Body of pancreas (tissue), 4 donors: Measurements from ENCODE around the gene MACO1.
"Not testable (repeated sequence)": the region's sequence is repeated elsewhere in the genome, so short reads cannot be mapped to it uniquely, and the experiment has no call there.

Source experiments
- POLR2A ChIP-seq, 3 donors: fragments of 450-650 bp; IDR thresholded peaks; one replicate each; pipeline ENCODE4 v1.6.1; 2016; ENCODE audit warnings: antibody characterized with exemption in 3 of 3, mild to moderate bottlenecking in 2 of 3
- TF ChIP-seq, protein P1 (sequence below), 7 experiments: fragments of 450-650 bp in 4 of 7; fragments of 200-600 bp in 3 of 7; sonication (generic) in 3 of 7; IDR thresholded peaks; one replicate each; pipeline ENCODE4 v1.5.1; 2016 to 2019; ENCODE audit warnings: antibody characterized with exemption in 7 of 7

DNA sequence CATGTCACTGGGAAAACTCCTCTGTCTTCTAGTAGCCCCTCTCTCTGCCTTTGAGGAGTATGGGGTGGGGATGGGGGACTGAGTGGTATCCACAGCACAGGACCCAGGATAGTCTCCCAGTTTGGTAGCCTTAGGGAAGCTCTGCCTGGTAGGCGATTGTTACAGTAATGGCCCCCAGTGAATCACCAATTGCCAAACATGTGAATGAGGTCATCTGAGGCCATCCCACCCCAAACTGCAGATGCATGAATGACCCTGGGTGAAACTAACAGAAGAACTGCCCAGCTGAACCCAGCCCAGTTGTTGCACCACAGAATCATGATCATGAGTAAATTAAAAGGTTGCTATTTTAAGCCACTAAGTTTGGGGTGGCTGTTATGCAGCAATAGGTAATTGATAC lies 16.1 kb upstream of the MACO1 start:
- TF ChIP-seq, protein P1, sequence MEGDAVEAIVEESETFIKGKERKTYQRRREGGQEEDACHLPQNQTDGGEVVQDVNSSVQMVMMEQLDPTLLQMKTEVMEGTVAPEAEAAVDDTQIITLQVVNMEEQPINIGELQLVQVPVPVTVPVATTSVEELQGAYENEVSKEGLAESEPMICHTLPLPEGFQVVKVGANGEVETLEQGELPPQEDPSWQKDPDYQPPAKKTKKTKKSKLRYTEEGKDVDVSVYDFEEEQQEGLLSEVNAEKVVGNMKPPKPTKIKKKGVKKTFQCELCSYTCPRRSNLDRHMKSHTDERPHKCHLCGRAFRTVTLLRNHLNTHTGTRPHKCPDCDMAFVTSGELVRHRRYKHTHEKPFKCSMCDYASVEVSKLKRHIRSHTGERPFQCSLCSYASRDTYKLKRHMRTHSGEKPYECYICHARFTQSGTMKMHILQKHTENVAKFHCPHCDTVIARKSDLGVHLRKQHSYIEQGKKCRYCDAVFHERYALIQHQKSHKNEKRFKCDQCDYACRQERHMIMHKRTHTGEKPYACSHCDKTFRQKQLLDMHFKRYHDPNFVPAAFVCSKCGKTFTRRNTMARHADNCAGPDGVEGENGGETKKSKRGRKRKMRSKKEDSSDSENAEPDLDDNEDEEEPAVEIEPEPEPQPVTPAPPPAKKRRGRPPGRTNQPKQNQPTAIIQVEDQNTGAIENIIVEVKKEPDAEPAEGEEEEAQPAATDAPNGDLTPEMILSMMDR (IDR thresholded peaks at IDR 0.05), result not testable (repeated sequence)
- TF ChIP-seq POLR2A (IDR thresholded peaks at IDR 0.05), result not testable (repeated sequence)
